Measurements from ENCODE around the gene PRAMEF17. TPM values are rescaled to one million over a fixed set of nuclear protein-coding genes. Genes with fewer than 3 reads are reported as not detected.
"Not testable (repeated sequence)": the region's sequence is repeated elsewhere in the genome, so short reads cannot be mapped to it uniquely, and the experiment has no call there.

PRAMEF17 gene, protein sequence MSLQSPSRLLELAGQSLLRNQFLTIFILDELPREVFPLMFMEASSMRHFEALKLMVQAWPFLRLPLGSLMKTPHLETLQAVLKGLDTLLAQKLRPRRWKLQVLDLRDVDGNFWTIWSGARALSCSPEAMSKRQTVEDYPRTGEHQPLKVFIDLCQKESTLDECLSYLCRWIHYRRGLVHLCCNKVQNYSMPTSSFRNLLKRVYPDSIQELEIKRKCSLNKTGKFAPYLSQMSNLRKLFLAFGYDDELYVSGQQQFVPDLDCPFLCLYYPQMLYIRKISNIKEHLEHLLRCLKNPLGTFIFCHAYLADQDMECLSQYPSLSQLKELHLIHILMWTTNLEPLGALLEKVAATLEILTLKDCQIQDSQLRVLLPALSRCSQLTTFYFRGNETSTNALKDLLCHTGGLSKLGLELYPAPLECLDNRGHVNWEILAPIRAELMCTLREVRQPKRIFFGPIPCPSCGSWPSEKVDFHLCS
- not detected for polyA plus RNA-seq (ENCODE audit: insufficient read length in 3 of 3)

DNA sequence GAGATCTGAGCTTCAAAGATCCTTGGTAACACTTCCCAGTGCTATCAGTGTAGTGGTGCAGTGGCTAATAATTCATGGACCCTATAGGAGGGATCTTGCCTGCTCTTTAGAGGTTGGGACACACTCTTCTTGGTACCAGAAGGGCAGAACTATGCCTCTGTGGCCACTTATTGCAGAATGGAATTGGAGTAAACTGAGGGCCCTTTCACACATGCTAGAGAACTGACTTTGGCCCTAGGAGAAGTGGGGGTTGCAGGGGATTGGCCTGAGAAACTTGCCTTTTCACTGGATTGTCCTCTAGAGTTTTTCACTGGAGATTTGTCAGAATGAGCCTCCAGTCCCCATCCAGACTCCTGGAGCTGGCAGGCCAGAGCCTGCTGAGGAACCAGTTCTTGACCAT, at the start of gene PRAMEF17:
Gene PRAMEF17 (plus strand): TSS at position 301 of the 400 bp plus-strand sequence. CDS start 26 bp downstream, at position 327.
- DNase-seq (ENCODE audit: low read depth in 3 of 3, low spot score in 2 of 3): not testable (repeated sequence)

DNA sequence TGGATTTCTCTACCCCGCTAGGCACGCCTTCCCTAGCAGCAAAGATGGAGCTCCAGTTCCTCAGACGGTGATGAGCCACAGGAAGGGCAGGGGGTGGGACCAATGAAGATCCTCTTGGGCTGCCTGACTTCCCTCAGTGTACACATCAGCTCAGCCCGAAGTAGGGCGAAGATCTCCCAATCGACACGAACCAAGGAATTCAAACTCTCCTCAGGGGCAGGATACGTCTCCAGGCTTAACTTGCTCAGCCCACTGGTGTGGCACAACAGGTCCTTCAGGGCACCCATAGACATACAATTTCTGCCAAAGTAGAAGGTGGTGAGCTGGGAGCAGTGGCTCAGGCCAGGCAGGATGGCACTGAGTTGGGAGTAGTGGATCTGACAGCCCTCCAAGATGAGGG, 46.9 kb upstream of the PRAMEF17 start:
- DNase-seq (ENCODE audit: low read depth in 3 of 3, low spot score in 2 of 3): not testable (repeated sequence)

DNA sequence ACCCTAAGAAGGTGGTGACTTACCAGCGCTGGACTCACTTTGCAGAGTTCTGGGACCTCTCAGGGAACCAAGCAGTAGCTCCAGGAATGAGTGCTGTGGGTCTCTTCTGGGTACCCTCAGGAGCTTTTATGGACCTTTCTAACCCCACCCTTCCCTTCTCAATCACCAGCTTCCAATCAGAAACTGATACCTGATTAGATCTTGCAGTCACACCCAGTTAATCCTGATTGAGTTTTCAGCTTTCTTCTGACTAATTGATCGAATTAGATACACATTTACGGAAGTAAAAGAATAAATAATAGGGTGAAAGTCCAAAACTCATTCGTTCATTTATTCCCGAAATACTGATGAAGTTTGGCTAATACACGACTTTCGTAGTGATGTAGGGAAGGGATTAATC, 42.4 kb upstream of the PRAMEF17 start, which contains the start of gene PRAMEF14:
Gene PRAMEF14 (minus strand): TSS at position 101 of the 400 bp plus-strand sequence. CDS start 1,820 bp downstream, outside the sequence.
- DNase-seq (ENCODE audit: low read depth in 3 of 3, low spot score in 2 of 3): not testable (repeated sequence)

DNA sequence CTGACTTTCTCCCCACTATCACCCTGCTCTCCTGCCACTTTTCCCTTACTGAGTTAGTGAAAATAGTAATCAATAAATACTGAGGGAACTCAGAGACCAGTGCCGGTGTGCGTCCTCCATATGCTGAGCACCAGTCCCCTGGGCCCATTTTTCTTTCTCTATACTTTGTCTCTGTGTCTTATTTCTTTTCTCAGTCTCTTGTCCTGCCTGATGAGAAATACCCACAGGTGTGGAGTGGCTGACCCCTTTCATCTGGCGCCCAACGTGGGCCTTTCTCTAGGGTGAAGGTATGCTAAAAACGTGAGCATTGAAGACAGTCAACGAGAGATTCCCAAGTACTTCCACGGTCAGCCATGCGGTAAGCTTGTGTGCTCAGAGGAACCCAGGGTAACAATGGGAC, 36.0 kb upstream of the PRAMEF17 start:
- DNase-seq (ENCODE audit: low read depth in 3 of 3, low spot score in 2 of 3): not testable (repeated sequence)

DNA sequence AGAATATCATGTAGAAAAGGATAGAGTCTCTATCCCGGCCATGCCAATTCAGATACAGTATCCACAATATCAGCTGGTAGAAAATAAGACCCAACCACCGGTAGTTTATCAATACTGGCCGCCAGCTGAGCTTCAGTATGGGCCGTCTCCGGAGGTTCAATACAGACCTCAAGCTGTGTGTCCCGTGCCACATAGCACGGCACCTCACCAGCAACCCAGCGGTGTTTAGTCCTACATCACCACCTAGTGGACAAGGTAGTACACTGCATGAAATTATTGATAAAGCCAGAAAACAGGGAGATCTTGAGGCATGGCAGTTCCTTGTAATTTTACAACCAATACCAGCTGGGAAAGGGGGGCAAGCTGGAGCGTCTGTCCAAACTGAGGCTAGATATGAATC, 35.0 kb upstream of the PRAMEF17 start:
- DNase-seq (ENCODE audit: low read depth in 3 of 3, low spot score in 2 of 3): not testable (repeated sequence)

DNA sequence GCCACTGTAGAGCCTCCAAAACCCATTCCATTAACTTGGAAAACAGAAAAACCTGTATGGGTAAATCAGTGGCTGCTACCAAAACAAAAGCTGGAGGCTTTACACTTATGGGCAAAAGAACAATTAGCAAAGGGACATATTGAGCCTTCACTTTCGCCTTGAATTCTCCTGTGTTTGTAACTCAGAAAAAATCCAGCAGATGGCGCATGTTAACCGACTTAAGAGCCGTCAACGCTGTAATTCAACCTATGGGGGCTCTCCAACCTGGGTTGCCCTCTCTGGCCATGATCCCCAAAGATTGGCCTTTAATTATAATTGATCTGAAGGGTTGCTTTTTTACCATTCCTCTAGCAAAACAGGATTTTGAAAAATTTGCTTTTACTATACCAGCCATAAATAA, 32.7 kb upstream of the PRAMEF17 start:
- peak; percentile 5 to 29 (median 26) for DNase-seq (ENCODE audit: low read depth in 3 of 3, low spot score in 2 of 3)

DNA sequence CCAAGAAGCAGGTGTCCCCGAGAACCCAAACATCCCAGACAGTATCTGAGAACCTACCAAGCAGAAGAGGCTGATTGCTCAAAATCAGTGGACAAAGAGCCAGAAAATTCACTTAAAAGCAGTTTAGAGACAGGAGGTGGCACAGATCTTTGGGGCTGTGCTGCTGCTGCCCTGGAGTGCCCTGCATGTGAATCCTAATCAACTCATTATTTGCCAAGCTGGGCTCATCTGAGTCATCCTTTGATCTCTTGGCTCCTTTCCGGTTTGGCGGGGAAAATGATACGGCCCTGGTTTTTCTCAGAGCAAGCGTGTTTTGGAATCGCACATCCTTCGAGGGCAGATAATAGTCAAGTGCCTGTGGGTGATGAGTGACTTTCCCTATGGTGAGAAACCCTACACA, 27.1 kb upstream of the PRAMEF17 start:
- DNase-seq (ENCODE audit: low read depth in 3 of 3, low spot score in 2 of 3): not testable (repeated sequence)

DNA sequence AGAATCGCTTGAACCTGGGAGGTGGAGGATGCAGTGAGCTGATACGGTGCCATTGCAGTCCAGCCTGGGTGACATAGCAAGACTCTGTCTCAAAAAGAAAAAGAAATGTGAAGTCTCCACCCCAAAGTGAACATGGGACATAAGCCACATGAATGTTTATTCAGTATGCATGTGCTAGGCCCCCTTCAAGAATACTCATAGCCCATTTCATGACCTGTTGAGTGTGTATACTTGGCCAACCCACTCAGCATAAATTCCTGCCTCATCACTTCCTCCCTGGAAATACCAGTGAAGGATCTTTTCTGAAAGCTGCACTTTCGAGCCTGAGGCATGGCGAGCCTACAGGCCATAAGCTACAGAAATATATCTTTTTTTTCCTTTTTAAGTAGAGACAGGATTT, 24.5 kb upstream of the PRAMEF17 start:
- not testable (repeated sequence) for DNase-seq (ENCODE audit: low read depth in 3 of 3, low spot score in 2 of 3)

DNA sequence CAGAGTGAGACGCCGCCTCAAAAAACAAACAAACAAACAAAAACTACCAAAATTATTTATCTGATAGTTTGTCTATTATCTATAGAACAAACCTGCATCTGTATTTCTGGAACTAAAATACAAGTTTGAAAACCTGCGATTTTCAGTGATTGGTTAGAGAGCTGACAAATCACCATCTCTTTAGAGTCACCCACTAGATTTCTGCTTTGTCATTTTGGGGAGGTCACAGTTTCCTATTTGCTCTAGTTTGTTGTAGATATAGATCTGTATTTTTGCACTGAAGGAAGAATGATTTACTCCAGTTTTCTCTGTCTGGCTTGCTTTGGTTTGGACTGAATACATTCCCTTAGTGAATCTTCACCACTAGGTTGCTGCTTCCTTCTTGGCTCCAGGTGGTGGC, 22.9 kb upstream of the PRAMEF17 start:
- DNase-seq (ENCODE audit: low read depth in 3 of 3, low spot score in 2 of 3): not testable (repeated sequence)

DNA sequence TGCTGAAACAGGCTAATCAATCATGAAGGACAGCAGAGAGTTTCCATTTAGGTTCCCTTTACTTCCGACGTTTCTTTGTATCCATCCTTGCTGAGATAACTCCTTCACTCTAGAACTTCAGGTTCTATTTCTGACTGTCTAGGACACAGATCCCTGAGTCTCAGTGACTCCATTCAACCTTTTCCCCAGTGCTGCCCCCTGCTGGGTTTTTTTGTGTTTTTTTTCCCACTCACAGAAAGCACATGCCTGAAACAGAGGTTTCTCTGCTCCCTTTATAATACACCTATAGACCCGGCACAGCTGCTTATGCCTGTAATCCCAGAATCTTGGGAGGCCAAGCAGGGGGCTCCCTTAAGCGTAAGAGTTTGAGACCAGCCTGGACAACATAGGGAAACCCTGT, 20.9 kb upstream of the PRAMEF17 start:
- DNase-seq (ENCODE audit: low read depth in 3 of 3, low spot score in 2 of 3): not testable (repeated sequence)

DNA sequence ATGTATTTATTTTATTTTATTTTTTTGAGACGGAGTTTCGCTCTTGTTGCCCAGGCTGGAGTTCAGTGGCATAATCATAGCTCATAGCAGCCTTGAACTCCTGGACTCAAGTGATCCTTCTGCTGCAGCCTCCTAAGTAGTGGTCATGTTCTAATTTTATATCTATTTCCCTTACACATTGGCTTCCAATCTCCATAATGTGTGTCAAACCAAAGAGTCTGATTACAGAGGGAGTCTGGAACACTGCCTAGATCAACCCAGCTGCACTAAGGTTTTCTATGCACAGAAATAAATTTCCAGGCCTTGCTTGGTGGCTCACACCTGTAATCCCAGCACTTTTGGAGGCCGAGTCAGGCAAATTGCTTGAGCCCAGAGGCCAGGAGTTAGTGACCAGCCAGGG, 10.4 kb upstream of the PRAMEF17 start:
- DNase-seq (ENCODE audit: low read depth in 3 of 3, low spot score in 2 of 3): not testable (repeated sequence)

DNA sequence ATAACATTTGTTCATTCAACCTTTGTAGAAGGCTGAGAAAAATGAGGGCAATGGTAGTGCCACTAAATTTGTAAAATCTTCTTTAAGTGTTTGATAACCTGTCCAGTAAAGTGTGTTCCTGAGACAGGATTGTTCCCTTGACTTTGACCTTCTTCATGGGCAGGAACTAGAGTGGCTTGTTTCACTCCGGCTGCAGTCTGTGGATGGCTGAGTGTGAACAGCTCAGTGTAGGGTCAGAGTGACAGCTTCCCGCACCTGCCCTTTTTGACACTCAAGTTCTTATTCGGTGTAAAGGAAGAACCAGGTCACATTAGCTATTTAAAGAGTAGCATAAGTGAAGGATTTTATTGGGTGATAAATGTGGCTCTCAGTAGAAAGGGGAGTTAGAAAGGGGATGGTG, 9.1 kb upstream of the PRAMEF17 start:
- not testable (repeated sequence) for DNase-seq (ENCODE audit: low read depth in 3 of 3, low spot score in 2 of 3)

DNA sequence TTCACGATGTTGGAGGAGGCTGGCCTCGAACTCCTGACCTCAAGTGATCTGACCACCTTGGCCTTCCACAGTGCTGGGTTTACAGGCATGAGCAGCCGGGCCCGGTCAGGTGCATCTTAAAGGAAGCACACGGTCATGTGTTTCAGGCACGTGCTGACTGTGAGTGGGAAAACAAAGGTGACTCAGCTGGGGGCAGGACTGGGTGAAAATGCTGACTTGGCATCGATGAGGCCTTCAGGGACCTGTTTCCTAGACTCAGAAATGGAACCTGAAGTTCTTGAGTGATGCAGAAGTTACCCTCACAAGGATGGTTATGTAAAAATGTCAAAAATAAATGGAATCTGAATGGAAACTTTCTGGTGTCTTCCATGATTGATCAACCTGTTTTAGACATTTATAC, 3.6 kb downstream of the PRAMEF17 start:
- DNase-seq (ENCODE audit: low read depth in 3 of 3, low spot score in 2 of 3): not testable (repeated sequence)

DNA sequence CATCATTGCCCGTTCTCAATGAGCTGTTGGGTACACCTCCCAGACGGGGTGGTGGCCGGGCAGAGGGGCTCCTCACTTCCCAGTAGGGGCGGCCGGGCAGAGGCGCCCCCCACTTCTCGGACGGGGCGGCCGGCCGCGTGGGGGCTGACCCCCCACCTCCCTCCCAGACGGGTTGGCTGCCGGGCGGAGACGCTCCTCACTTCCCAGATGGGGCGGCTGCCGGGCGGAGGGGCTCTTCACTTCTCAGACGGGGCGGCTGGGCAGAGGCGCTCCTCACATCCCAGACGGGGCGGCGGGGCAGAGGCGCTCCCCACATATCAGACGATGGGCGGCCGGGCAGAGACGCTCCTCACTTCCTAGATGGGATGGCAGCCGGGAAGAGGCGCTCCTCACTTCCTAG, 5.3 kb downstream of the PRAMEF17 start:
- not testable (repeated sequence) for DNase-seq (ENCODE audit: low read depth in 3 of 3, low spot score in 2 of 3)

DNA sequence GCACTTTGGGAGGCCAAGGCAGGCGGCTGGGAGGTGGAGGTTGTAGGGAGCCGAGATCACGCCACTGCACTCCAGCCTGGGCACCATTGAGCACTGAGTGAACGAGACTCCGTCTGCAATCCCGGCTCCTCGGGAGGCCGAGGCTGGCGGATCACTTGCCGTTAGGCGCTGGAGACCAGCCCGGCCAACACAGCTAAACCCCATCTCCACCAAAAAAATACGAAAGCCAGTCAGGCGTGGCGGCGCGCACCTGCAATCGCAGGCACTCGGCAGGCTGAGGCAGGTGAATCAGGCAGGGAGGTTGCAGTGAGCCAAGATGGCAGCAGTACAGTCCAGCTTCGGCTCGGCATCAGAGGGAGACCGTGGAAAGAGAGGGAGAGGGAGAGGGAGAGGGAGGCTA, 5.9 kb downstream of the PRAMEF17 start:
- not testable (repeated sequence) for DNase-seq (ENCODE audit: low read depth in 3 of 3, low spot score in 2 of 3)

DNA sequence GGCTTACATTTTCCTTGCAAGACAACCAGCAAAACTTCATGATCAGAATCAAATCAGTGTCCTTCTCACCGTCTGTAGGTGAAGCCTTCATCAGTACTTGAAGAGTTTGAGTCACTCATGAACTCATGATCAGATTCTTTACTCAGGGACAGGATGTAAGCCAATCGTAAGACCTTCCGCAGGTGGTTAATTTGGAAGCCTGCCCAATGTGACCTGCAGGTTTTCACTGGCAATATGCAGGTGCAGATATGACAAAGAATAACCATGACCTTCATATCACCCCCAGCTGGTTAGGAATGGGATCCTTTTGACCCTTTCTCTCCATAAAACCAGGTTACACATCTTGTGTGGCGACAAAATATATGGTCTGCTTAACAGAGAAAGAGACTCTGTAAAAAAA, 18.4 kb downstream of the PRAMEF17 start:
- DNase-seq (ENCODE audit: low read depth in 3 of 3, low spot score in 2 of 3): no peak

DNA sequence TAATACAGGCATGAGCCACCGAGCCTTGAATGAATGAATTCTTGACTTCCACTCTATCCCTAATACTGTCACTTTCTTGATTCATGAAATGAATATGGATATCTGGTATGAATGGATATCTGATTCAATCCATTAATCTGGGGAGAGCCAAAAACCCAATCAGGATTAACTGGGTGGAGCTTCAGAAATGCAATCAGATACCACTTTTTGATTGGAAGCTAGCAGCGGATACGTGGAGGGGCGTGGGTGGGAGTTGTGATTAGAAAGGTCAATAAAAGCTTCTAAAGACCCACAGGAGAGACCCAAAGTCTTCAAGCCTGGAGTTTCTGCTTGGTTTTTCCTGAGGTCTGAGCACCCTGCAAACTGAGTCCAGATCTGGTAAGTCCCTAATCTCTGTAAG, 20.7 kb downstream of the PRAMEF17 start, which contains the start of gene PRAMEF20:
Gene PRAMEF20 (plus strand): TSS at position 301 of the 400 bp plus-strand sequence. CDS start 5,905 bp downstream, outside the sequence.
- DNase-seq (ENCODE audit: low read depth in 3 of 3, low spot score in 2 of 3): not testable (repeated sequence)

DNA sequence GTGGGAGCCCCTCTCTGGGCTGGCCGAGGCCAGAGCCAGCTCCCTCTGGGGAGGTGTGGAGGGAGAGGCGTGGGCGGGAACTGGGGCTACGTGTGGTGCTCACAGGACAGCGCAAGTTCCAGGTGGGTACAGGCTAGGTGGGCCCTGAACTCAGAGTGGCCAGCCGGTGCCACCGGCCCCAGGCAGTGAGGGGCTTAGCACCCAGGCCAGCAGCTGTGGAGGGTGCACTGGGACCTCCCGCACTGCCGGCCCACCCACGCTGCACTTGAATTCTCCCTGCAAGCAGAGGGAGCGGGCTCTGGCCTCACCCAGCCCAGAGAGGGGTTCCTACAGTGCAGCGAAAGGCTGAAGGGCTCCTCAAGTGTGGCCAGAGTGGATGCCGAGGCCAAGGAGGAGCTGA, 41.1 kb downstream of the PRAMEF17 start:
- DNase-seq (ENCODE audit: low read depth in 3 of 3, low spot score in 2 of 3): no peak

DNA sequence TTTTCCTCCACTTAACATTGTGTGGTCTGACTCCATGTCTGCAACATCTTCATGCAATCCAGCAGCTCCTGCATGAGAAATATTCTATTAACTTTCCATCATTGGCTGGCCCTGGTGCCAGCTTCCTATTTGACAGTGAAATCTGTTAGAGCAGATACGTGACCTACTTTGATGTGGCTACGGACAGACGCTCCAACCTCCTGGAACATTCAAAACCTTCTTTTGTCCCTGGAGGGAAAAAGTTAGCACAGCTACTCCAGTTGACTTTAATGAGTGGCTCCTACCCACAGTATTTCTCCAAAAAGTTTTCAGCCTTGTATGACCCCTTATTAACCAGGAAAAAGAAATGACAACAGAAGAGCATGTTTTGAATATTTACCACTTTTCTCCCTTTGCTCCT, 42.8 kb downstream of the PRAMEF17 start:
- no peak for DNase-seq (ENCODE audit: low read depth in 3 of 3, low spot score in 2 of 3)

DNA sequence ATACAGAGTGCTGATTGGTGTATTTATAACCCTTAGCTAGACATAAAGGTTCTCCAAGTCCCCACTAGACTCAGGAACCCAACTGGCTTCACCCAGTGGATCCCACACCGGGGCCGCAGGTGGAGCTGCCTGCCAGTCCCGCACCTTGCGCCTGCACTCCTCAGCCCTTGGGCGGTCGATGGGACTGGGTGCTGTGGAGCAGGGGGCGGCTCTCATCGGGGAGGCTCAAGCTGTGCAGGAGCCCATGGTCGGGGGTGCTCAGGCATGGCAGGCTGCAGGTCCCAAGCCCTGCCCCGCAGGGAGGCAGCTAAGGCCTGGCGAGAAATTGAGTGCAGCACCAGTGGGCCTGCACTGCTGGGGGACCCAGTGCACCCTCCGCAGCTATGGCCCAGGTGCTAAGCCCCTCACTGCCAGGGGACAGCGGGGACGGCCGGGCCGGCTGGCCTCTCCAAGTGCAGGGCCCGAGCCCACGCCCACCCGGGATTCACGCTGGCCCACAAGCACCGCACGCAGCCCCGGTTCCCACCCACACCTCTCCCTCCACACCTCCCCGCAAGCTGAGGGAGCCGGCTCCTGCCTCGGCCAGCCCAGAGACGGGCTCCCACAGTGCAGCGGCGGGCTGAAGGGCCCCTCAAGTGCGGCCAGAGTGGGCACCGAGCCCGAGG, 44.4 kb downstream of the PRAMEF17 start:
- DNase-seq (ENCODE audit: low read depth in 3 of 3, low spot score in 2 of 3): not testable (repeated sequence)

DNA sequence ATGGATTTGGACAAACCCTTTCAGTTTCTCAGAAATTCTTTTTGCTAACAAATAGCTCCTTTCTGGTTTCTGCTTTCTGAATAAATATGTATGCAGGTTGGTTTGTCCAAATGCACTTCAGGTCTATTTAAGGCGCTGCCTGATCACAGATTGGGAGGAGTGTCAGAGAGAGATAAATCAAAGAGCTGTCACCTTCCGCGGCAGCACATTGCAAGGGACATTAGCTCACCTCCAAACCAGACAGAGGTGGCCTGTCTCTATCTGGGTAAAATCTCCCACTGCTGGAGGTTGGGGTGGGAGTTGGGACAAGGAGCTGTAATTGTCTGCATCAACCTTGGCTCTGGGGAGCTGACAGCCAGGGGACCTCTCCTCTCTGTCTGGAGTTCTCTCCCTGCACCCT, 46.0 kb downstream of the PRAMEF17 start:
- no peak for DNase-seq (ENCODE audit: low read depth in 3 of 3, low spot score in 2 of 3)
